ENCODE data around the gene WDR89.

The WDR89 gene

GRCh38 chr14:63673255-63673654 is 31.6 kb upstream of the WDR89 start:
- ATAC-seq = no peak

GRCh38 chr14:63672417-63673180 is 30.9 kb upstream of the WDR89 start:
- TF ChIP-seq CREB5 (CRISPR knock-in tag; IDR thresholded peaks at IDR 0.05; ENCODE audit: low read depth) = no peak
- TF ChIP-seq TSHZ2 (CRISPR knock-in tag; IDR thresholded peaks at IDR 0.05) = no peak
- no peak for TF ChIP-seq TCF4 (CRISPR knock-in tag; IDR thresholded peaks at IDR 0.05; ENCODE audit: borderline replicate concordance)
- peak; percentile 34; the same call in 2 of the 3 replicates for ATAC-seq

More at GRCh38 chr14:63673255-63673654, 31.6 kb upstream of the WDR89 start:
- no peak for TF ChIP-seq ZNF8 (CRISPR knock-in tag; IDR thresholded peaks at IDR 0.05)
- no peak for TF ChIP-seq ESRRG (CRISPR knock-in tag; IDR thresholded peaks at IDR 0.05)
- TF ChIP-seq ZC3H10 (CRISPR knock-in tag; IDR thresholded peaks at IDR 0.05) = no peak
- TF ChIP-seq ISL1 (CRISPR knock-in tag; IDR thresholded peaks at IDR 0.05) = no peak
- no peak for TF ChIP-seq CSRNP3 (CRISPR knock-in tag; IDR thresholded peaks at IDR 0.05)
- TF ChIP-seq RARB (CRISPR knock-in tag; IDR thresholded peaks at IDR 0.05) = no peak
- no peak for TF ChIP-seq GLIS3 (CRISPR knock-in tag; IDR thresholded peaks at IDR 0.05)

- ATAC-seq = no peak
- TF ChIP-seq RARB (CRISPR knock-in tag; IDR thresholded peaks at IDR 0.05) = no peak
Measured at GRCh38 chr14:63671987-63672386, 30.3 kb upstream of the WDR89 start.

- no peak for TF ChIP-seq CREB5 (CRISPR knock-in tag; IDR thresholded peaks at IDR 0.05; ENCODE audit: low read depth)
- TF ChIP-seq CSDC2 (CRISPR knock-in tag; IDR thresholded peaks at IDR 0.05) = no peak
- TF ChIP-seq ZNF70 (CRISPR knock-in tag; IDR thresholded peaks at IDR 0.05) = no peak
- no peak for TF ChIP-seq OSR1 (CRISPR knock-in tag; IDR thresholded peaks at IDR 0.05)
- no peak for TF ChIP-seq ISL1 (CRISPR knock-in tag; IDR thresholded peaks at IDR 0.05)
- no peak for TF ChIP-seq ZNF8 (CRISPR knock-in tag; IDR thresholded peaks at IDR 0.05)
- TF ChIP-seq ZNF565 (CRISPR knock-in tag; conservative IDR thresholded peaks at IDR 0.05; ENCODE audit: low read depth) = no peak
- TF ChIP-seq SNAI2 (CRISPR knock-in tag; IDR thresholded peaks at IDR 0.05) = no peak
- no peak for TF ChIP-seq CSRNP3 (CRISPR knock-in tag; IDR thresholded peaks at IDR 0.05)
- TF ChIP-seq TOX (CRISPR knock-in tag; IDR thresholded peaks at IDR 0.05; ENCODE audit: borderline replicate concordance) = no peak
- no peak for TF ChIP-seq ZFP30 (CRISPR knock-in tag; IDR thresholded peaks at IDR 0.05)
- no peak for TF ChIP-seq ZC3H10 (CRISPR knock-in tag; IDR thresholded peaks at IDR 0.05)
- TF ChIP-seq ZFP3 (CRISPR knock-in tag; IDR thresholded peaks at IDR 0.05) = no peak
- TF ChIP-seq BACH2 (CRISPR knock-in tag; IDR thresholded peaks at IDR 0.05; ENCODE audit: borderline replicate concordance) = no peak
- ATAC-seq = no peak
Measured at GRCh38 chr14:63670692-63671091, 29.0 kb upstream of the WDR89 start.
